H1 (cell line): Measurements from ENCODE around the gene RAB29. TPM values are rescaled to one million over a fixed set of nuclear protein-coding genes. Genes with fewer than 3 reads are reported as not detected.

Source experiments
- CTCF ChIA-PET: fragments of 300-600 bp; sonication (Branson Sonifier 250); formaldehyde crosslinking; loops from one replicate; lab custom pipeline; 2021; ENCODE audit not compliant: partially characterized antibody; lab: Charles Lee
- POLR2A ChIA-PET: fragments of 300-600 bp; sonication (Branson Sonifier 250); formaldehyde crosslinking; loops from one replicate; lab custom pipeline; 2021; ENCODE audit warnings: inconsistent platforms; ENCODE audit not compliant: partially characterized antibody; lab: Charles Lee
- DNase-seq, 2 experiments: peaks; one replicate each; pipeline versions ENCODE4 v3.0.0 to v3.0.0-alpha.2; 2010 to 2022; ENCODE audit warnings: low spot score in 2 of 2, low read depth in 1 of 2, mixed read lengths in 1 of 2
- FAIRE-seq: peaks from 2 replicates; lab custom pipeline; 2011; peaks lifted over from hg19 to GRCh38; lab: Jason Lieb, UNC
- H2AFZ ChIP-seq: 2 replicates; pipeline ENCODE4 v1.8.1; 2012; ENCODE audit warnings: low read length, inconsistent platforms
- H2AK5ac ChIP-seq: 2 replicates; pipeline ENCODE4 v1.6.1; 2013; ENCODE audit warnings: low read depth, low read length
- H2BK120ac ChIP-seq: replicated peaks from 2 replicates; pipeline ENCODE3; 2013; ENCODE audit warnings: low read depth, low read length, inconsistent platforms
- H2BK12ac ChIP-seq: 2 replicates; pipeline ENCODE4 v1.6.1; 2013; ENCODE audit warnings: low read depth, low read length
- H2BK15ac ChIP-seq: 2 replicates; pipeline ENCODE4 v1.6.1; 2013; ENCODE audit warnings: low read length
- H2BK20ac ChIP-seq: 2 replicates; pipeline ENCODE4 v1.6.1; 2013; ENCODE audit warnings: low read length
- H2BK5ac ChIP-seq: 2 replicates; pipeline ENCODE4 v1.6.1; 2013; ENCODE audit warnings: low read depth, low read length
- H3K14ac ChIP-seq: 2 replicates; pipeline ENCODE4 v1.6.1; 2013; ENCODE audit warnings: inconsistent platforms; ENCODE audit not compliant: insufficient read length
- H3K18ac ChIP-seq: 2 replicates; pipeline ENCODE4 v1.6.1; 2013; ENCODE audit warnings: low read length; ENCODE audit errors: extremely low read depth
- H3K23ac ChIP-seq: 2 replicates; pipeline ENCODE4 v1.6.1; 2013; ENCODE audit warnings: inconsistent platforms; ENCODE audit not compliant: insufficient read length
- H3K23me2 ChIP-seq: 2 replicates; pipeline ENCODE4 v1.6.1; 2013; ENCODE audit warnings: low read depth, low read length
- H3K27ac ChIP-seq: 2 replicates; pipeline ENCODE4 v1.6.1; 2011; ENCODE audit warnings: low read depth, low read length, inconsistent platforms
- H3K27me3 ChIP-seq, 4 experiments: replicated peaks in 1 of 4; 1 replicate in 1 of 4; 2 replicates in 3 of 4; pipeline versions ENCODE4 v1.6.1 to v1.8.1; 2011 to 2013; ENCODE audit warnings: low read length in 3 of 4, mild to moderate bottlenecking in 3 of 4, inconsistent platforms in 2 of 4, mixed read lengths in 2 of 4, moderate library complexity in 1 of 4; ENCODE audit not compliant: control insufficient read depth in 3 of 4, insufficient read depth in 3 of 4; ENCODE audit errors: extremely low read depth in 1 of 4
- H3K36me3 ChIP-seq, 4 experiments: 2 replicates each; pipeline versions ENCODE4 v1.6.1 to v1.8.1; 2011 to 2013; ENCODE audit warnings: mild to moderate bottlenecking in 4 of 4, low read length in 3 of 4, moderate library complexity in 2 of 4, control low read depth in 1 of 4, inconsistent platforms in 1 of 4; ENCODE audit not compliant: insufficient read depth in 4 of 4, control insufficient read depth in 2 of 4
- H3K4ac ChIP-seq: replicated peaks from 2 replicates; pipeline ENCODE3; 2013; ENCODE audit warnings: low read length, low read depth, mixed read lengths, inconsistent platforms; ENCODE audit not compliant: insufficient read length
- H3K4me1 ChIP-seq, 4 experiments: replicated peaks in 1 of 4; 1 replicate in 1 of 4; 2 replicates in 3 of 4; pipeline versions ENCODE4 v1.6.1 to v1.8.1; 2011 to 2013; ENCODE audit warnings: low read length in 3 of 4, inconsistent platforms in 2 of 4, mixed read lengths in 1 of 4; ENCODE audit not compliant: insufficient read depth in 4 of 4, control insufficient read depth in 3 of 4
- H3K4me2 ChIP-seq, 2 experiments: 2 replicates each; pipeline versions ENCODE4 v1.6.1 to v1.8.1; 2011 to 2013; ENCODE audit warnings: low read depth in 2 of 2, low read length in 2 of 2, control low read depth in 1 of 2, inconsistent platforms in 1 of 2, mild to moderate bottlenecking in 1 of 2; ENCODE audit not compliant: insufficient read depth in 1 of 2
- H3K4me3 ChIP-seq, 4 experiments: fragments of 200-600, 300-600 bp in 1 of 4; sonication (generic), shearing (Covaris generic), sonication (Bioruptor Twin) in 1 of 4; 2 replicates each; pipeline versions ENCODE4 v1.5.1 to v1.8.1; 2011 to 2016; ENCODE audit warnings: low read length in 4 of 4, low read depth in 3 of 4, control low read depth in 2 of 4, inconsistent platforms in 2 of 4, mild to moderate bottlenecking in 2 of 4, mixed read lengths in 1 of 4, moderate library complexity in 1 of 4; ENCODE audit not compliant: insufficient read depth in 2 of 4; ENCODE audit errors: extremely low read depth in 1 of 4
- H3K56ac ChIP-seq: replicated peaks from 2 replicates; pipeline ENCODE3; 2013; ENCODE audit warnings: low read depth, mild to moderate bottlenecking, mixed read lengths, low read length, inconsistent platforms; ENCODE audit not compliant: insufficient read length
- H3K79me1 ChIP-seq: 2 replicates; pipeline ENCODE4 v1.6.1; 2013; ENCODE audit warnings: low read depth, low read length, control low read depth
- H3K79me2 ChIP-seq, 2 experiments: 2 replicates each; pipeline versions ENCODE4 v1.6.1 to v1.8.1; 2012 to 2013; ENCODE audit warnings: low read length in 2 of 2, mild to moderate bottlenecking in 2 of 2, inconsistent platforms in 1 of 2; ENCODE audit not compliant: insufficient read depth in 2 of 2, control insufficient read depth in 1 of 2
- H3K9ac ChIP-seq, 4 experiments: replicated peaks in 1 of 4; 1 replicate in 1 of 4; 2 replicates in 3 of 4; pipeline versions ENCODE4 v1.6.1 to v1.8.1; 2011 to 2013; ENCODE audit warnings: low read depth in 3 of 4, low read length in 3 of 4, control low read depth in 2 of 4, mild to moderate bottlenecking in 2 of 4, moderate library complexity in 2 of 4, inconsistent platforms in 1 of 4; ENCODE audit errors: extremely low read depth in 1 of 4
- H3K9me3 ChIP-seq, 2 experiments: 2 replicates each; pipeline versions ENCODE4 v1.6.1 to v1.8.1; 2012 to 2013; ENCODE audit warnings: mild to moderate bottlenecking in 2 of 2, moderate library complexity in 2 of 2, control low read depth in 1 of 2, inconsistent platforms in 1 of 2, low read depth in 1 of 2, low read length in 1 of 2, mixed read lengths in 1 of 2; ENCODE audit not compliant: insufficient read depth in 2 of 2
- H4K20me1 ChIP-seq, 2 experiments: replicated peaks in 1 of 2; 2 replicates each; pipeline versions ENCODE3 to v1.8.1; 2011 to 2013; ENCODE audit warnings: inconsistent platforms in 2 of 2, low read length in 2 of 2, mild to moderate bottlenecking in 1 of 2; ENCODE audit not compliant: insufficient read depth in 2 of 2, control insufficient read depth in 1 of 2
- H4K5ac ChIP-seq: 2 replicates; pipeline ENCODE4 v1.6.1; 2013; ENCODE audit warnings: low read length, low read depth, mixed read lengths, inconsistent platforms; ENCODE audit not compliant: insufficient read length
- H4K8ac ChIP-seq: 2 replicates; pipeline ENCODE4 v1.8.0; 2013; ENCODE audit warnings: mild to moderate bottlenecking, moderate library complexity, low read length, inconsistent platforms; ENCODE audit not compliant: insufficient read depth; ENCODE audit errors: extremely low read depth
- H4K91ac ChIP-seq: replicated peaks from 2 replicates; pipeline ENCODE3; 2013; ENCODE audit warnings: low read length, mixed read lengths, inconsistent platforms; ENCODE audit not compliant: insufficient read length
- CHD2 ChIP-seq: IDR thresholded peaks from 2 replicates; pipeline ENCODE4 v1.6.1; 2012; ENCODE audit warnings: low read length, improper control_type of control experiment
- KDM4A ChIP-seq: IDR thresholded peaks from one replicate; pipeline ENCODE4 v1.7.1; 2012; ENCODE audit warnings: low read depth, mild to moderate bottlenecking, moderate library complexity, low read length, inconsistent platforms; ENCODE audit not compliant: severe bottlenecking
- NRF1 ChIP-seq: IDR thresholded peaks from 2 replicates; pipeline ENCODE4 v1.6.1; 2011; ENCODE audit warnings: mild to moderate bottlenecking, low read depth, low read length, improper control_type of control experiment
- TEAD4 ChIP-seq: IDR thresholded peaks from 2 replicates; pipeline ENCODE4 v1.6.1; 2012; ENCODE audit warnings: low read depth, low read length, inconsistent platforms, mixed read lengths
- WGBS, 2 experiments: shearing (Covaris generic) in 1 of 2; methylation state at CpG; one replicate each; pipeline versions ENCODE4 v1.1.6 to v1.1.7; 2013 to 2015; ENCODE audit warnings: low lambda C conversion rate in 2 of 2, mixed read lengths in 2 of 2, inconsistent platforms in 1 of 2, low coverage in 1 of 2, missing lambda C conversion rate in 1 of 2; ENCODE audit not compliant: insufficient replicate concordance in 2 of 2, insufficient coverage in 1 of 2, insufficient read length in 1 of 2; ENCODE audit errors: extremely low coverage in 1 of 2, missing lambda C conversion rate in 1 of 2; 5-methylcytosine and 5-hydroxymethylcytosine counted together
- polyA plus RNA-seq, 7 experiments: library from polyadenylated mRNA; depleted of rRNA in 3 of 7; stranded (reverse) in 5 of 7; unstranded in 2 of 7; fragments of >200 nt in 5 of 7; fragments of 200-250 nt in 2 of 7; gene quantifications; 1 replicate in 5 of 7; 2 replicates in 1 of 7; 4 replicates in 1 of 7; pipeline versions ENCODE4 v1.2.1 to v1.2.3, GENCODE V29; 2011 to 2013; ENCODE audit warnings: missing spikeins in 2 of 7, mixed read lengths in 2 of 7
- total RNA-seq: library from RNA; stranded (reverse); fragmentation: NEBNext Ultra II Directional; extraction: Animal tissue kit (Norgen Biotek cat#: 25700); gene quantifications from 2 replicates; pipeline ENCODE4 v1.2.1, GENCODE V29; 2021
- TF ChIP-seq, protein P1 (sequence below): IDR thresholded peaks from 2 replicates; pipeline ENCODE4 v1.6.1; 2012; ENCODE audit warnings: inconsistent platforms

The RAB29 gene
- total and polyA plus RNA-seq, 2 of the 8 experiments (the other 6 are each of a cell fraction or from before 2014, with no cell fraction given): 10.1 to 17.3 TPM

- TF ChIP-seq CHD2 (no peak), TEAD4 (no peak), NRF1 (no peak), KDM4A (no peak)
- TF ChIP-seq, protein P1, sequence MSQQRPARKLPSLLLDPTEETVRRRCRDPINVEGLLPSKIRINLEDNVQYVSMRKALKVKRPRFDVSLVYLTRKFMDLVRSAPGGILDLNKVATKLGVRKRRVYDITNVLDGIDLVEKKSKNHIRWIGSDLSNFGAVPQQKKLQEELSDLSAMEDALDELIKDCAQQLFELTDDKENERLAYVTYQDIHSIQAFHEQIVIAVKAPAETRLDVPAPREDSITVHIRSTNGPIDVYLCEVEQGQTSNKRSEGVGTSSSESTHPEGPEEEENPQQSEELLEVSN: no peak
- no peak overlapping the region for H3K4ac ChIP-seq
- no peak for FAIRE-seq
- H2BK15ac ChIP-seq: no peak overlapping the region
- no peak overlapping the region for H2AK5ac ChIP-seq
- H4K8ac ChIP-seq: no peak overlapping the region
- H3K23ac ChIP-seq: no peak overlapping the region
- H2BK12ac ChIP-seq: no peak overlapping the region
- no peak overlapping the region for H3K27ac ChIP-seq
- CTCF ChIA-PET: interaction anchor here (1.3 kb wide), 1 partner anchor 29 kb away, joined by 3 read pairs; no protein-coding TSS in a partner anchor
- H3K18ac ChIP-seq: no peak overlapping the region
- peak overlapping the region; percentile 15 for H4K5ac ChIP-seq
- POLR2A ChIA-PET: interaction anchor here (0.7 to 4.2 kb wide), 6 partner anchors 10 to 425 kb away, joined by 3 to 61 read pairs (median 3); no protein-coding TSS in a partner anchor
- 56% methylated on average over 4 of the region's 4 CpGs; no CpG with 5 or more reads in 1 of the 2 experiments for WGBS, 2 experiments
- H3K14ac ChIP-seq: no peak overlapping the region
- H3K23me2 ChIP-seq: peaks cover 3% of the 10 kb centered on the region; the same call in 1 of the 2 replicates
- no peaks in the 10 kb centered on the region for H3K9me3 ChIP-seq
- peaks cover 3 to 16% (median 11%) of the 10 kb centered on the region in 4 experiments; a peak in 5 of 7 replicates for H3K4me1 ChIP-seq
- peaks cover 53 to 98% of the 10 kb centered on the region in 2 experiments for H3K79me2 ChIP-seq
- no peak overlapping the region for H2BK5ac ChIP-seq
- no peak overlapping the region for H3K9ac ChIP-seq
- H2AFZ ChIP-seq: no peak overlapping the region
- no peaks in the 10 kb centered on the region for H3K79me1 ChIP-seq
- no peak overlapping the region for H3K56ac ChIP-seq
- no peaks in the 10 kb centered on the region for H3K27me3 ChIP-seq
- H3K36me3 ChIP-seq: peaks cover 0 to 10% (median 2%) of the 10 kb centered on the region in 4 experiments; a peak in 3 of 8 replicates
- no peak overlapping the region for H4K91ac ChIP-seq
- no peak for DNase-seq
- peak overlapping the region in 1 of 4 experiments; percentile 25; a peak in 1 of 8 replicates for H3K4me3 ChIP-seq
- H3K4me2 ChIP-seq: peak overlapping the region; percentile 9 to 15; a peak in 3 of 4 replicates
- H2BK20ac ChIP-seq: no peak overlapping the region
- H4K20me1 ChIP-seq: peaks cover 36 to 46% of the 10 kb centered on the region in 2 experiments
- no peak overlapping the region for H2BK120ac ChIP-seq
Observed at GRCh38 chr1:205743977-205744376, 31.3 kb downstream of the RAB29 start.
